ENCODE results near the gene TTC34. TPM values are rescaled to one million over a fixed set of nuclear protein-coding genes. Genes with fewer than 3 reads are reported as not detected.

The TTC34 gene
- total and polyA plus RNA-seq, 5 experiments from 2014 or later, result 0.03 to 6.2 (median 0.37) TPM

DNA sequence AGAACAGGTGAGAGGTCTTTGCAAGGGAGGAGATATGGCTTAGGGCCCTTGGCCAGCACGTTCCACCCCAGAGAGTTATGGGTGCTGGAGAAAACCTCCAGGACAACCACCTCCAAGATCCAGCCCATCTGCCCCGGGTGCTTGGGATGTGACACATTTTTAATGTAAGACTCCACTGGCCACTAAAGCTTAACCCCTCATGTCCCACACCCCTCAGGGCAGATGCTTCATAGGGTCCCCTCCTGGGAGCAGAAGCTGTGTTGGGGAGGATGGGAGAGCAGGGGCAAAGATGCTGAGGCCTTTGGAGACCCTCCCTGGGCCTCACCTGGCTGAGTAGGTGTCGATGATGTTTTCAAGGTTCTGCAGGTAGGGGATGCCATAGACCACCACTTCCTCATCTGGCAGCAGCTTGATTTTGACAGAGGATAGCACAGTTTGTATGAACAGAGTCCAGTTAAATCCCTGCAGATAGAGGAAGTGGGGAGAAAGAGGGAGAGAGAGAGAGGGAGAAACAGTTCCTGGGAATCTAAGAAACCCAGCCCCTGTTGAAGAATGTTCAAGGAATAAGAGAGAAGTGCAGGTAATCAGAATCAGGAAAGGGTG, 203.1 kb downstream of the TTC34 start:
- DNase-seq (no peak), ATAC-seq (no peak)
- Mint-ChIP-seq H3K9me3 (peaks cover 0 to 9% (median 3%) of the 10 kb centered on the region in 9 donors), H3K4me3 (no peak overlapping the region), H3K27ac (no peak overlapping the region), H3K27me3 (peaks cover 0 to 5% (median 1%) of the 10 kb centered on the region in 5 donors), H3K36me3 (no peaks in the 10 kb centered on the region), H3K4me1 (peaks cover 0 to 7% (median 3%) of the 10 kb centered on the region in 4 donors)
- POLR2A ChIA-PET, result no interaction called here

DNA sequence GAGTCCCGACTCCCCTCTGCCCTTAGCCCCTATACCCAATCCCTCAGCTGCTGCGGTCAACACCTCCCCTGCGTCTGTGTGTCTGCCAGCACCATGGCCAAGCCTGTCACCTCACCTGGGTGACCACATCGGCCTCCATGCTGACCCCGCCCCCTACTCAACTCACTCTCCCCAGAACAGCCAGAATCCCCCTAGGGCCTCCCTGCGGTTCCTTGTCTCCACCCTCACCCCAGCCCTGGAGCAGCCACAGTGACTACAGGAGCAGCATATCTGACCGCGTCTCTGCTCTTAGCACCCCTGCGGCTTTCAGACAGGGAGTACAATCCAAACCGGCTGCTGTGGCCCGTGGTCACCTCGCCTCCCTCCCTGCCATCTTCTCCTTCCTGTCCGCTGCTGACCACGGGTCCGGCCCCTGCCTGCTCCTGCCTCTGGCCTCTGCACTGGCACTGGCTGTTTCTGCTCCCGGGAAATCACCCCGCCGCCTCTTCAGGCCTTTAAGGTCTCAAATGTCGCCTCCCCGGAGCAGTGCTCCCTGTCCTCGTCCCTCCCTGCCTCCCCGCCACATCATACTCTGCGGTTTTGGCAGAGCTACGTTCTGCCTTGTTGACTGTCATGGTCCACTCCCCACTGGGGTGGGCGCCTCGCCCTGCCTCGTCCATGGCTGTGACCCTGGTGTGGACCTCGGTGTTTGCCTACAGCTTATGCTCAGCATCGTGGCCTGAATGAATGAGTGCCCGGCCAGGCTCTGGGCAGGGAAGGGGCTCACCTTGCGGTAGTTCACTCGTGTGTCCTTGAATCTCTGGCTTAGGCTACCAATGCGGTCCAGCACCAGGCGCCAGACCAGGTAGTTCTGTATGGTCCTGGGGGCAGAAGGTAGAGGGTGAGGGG, 203.8 kb downstream of the TTC34 start:
- Mint-ChIP-seq H3K36me3 (no peaks in the 10 kb centered on the region), H3K4me3 (no peak overlapping the region), H3K9me3 (peaks cover 0 to 9% (median 3%) of the 10 kb centered on the region in 9 donors), H3K27ac (peak overlapping the region in 3 of 10 donors; percentile 40 to 67 (median 57)), H3K27me3 (peaks cover 0 to 4% (median 1%) of the 10 kb centered on the region in 5 donors), H3K4me1 (peaks cover 0 to 10% (median 6%) of the 10 kb centered on the region in 4 donors)
- ATAC-seq, result no peak
- POLR2A ChIA-PET, result no interaction called here
- DNase-seq, result peak in 1 of 10 donors; percentile 59

DNA sequence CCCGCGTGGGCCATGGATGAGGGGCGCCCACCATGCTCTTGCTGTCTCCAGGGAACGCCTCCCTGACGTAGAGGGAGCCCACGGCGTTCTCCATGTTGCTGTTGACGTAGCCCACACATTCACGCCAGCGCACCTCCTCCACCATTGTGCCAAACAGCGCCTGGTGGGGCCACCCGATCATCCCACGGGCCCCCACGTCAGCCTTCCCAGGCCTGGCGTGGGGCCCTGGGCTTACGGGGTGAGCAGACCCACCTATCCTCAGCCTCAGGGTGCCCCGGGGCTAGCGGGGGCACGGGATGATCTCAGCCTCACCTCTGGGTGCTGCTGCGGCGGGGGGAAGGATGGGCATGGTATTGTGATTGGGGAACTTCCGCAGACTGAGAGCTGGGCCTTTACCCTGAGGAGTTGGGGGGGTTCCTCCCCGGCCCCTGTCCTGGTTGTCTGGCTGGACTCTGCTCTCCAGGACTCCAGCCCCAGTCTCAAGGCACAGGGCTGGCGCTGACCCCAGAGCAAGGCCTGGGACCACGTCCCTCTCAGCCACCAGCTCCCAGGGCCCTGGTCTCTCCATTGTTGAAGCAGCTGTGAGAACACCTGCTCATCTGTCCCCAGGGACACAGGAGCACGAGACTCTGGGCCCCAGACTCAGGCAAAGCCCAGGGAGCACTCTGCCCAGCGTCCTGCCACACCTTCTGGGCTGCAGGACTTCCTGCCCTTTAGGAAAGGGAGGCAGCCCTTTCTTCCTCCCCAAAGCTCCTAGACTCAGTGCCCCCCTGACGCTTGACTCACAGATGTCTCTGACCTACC, 204.8 kb downstream of the TTC34 start:
- POLR2A ChIA-PET, result no interaction called here
- peaks cover 0 to 1% (median 0%) of the 10 kb centered on the region in 5 donors for H3K27me3 Mint-ChIP-seq
- peaks cover 0 to 14% (median 7%) of the 10 kb centered on the region in 4 donors for H3K4me1 Mint-ChIP-seq
- H3K9me3 Mint-ChIP-seq, result peaks cover 0 to 9% (median 2%) of the 10 kb centered on the region in 9 donors
- no peak overlapping the region for H3K4me3 Mint-ChIP-seq
- DNase-seq, result no peak
- H3K27ac Mint-ChIP-seq, result peak overlapping the region in 1 of 10 donors; percentile 57
- no peaks in the 10 kb centered on the region for H3K36me3 Mint-ChIP-seq
- no peak for ATAC-seq

DNA sequence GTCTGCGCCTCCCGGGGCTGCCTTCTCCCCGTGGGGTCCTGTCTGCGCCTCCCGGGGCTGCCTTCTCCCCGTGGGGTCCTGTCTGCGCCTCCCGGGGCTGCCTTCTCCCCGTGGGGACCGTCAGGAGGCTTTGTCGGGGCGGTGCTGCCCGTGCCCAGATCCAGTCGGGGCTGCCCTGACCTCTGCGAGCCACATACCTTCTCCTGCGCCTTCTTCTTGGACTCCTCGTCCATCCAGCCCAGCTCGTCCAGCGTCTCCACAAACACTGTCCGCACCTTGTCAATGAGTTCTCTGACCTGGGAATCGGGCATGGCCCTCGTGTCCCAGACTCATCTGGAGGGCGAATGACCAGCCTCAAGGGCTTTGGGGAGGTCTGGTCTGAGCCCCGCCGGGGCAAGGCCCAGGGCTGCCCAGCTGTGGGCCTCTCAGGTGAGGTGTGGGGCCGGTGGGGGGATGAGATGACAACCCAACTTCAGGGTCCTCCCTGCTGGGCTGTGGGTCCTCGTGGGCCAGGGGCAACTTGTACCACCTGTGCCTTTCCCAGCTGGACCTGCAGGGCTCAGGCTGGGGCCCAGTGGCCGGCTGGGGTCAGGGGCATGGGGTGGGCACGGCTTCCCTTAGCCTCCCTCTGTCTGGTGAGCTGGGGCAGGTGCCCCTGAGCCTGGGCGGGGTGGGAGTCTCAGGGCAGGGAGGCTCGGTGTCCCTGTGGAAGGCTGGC, 205.5 kb downstream of the TTC34 start:
- peaks cover 0 to 9% (median 2%) of the 10 kb centered on the region in 9 donors for H3K9me3 Mint-ChIP-seq
- peaks cover 0 to 1% (median 0%) of the 10 kb centered on the region in 5 donors for H3K27me3 Mint-ChIP-seq
- DNase-seq, result peak in 1 of 10 donors; percentile 16
- no peak overlapping the region for H3K27ac Mint-ChIP-seq
- no peak for ATAC-seq
- POLR2A ChIA-PET, result no interaction called here
- no peak overlapping the region for H3K4me3 Mint-ChIP-seq
- peaks cover 0 to 21% (median 11%) of the 10 kb centered on the region in 4 donors for H3K4me1 Mint-ChIP-seq
- H3K36me3 Mint-ChIP-seq, result no peaks in the 10 kb centered on the region

DNA sequence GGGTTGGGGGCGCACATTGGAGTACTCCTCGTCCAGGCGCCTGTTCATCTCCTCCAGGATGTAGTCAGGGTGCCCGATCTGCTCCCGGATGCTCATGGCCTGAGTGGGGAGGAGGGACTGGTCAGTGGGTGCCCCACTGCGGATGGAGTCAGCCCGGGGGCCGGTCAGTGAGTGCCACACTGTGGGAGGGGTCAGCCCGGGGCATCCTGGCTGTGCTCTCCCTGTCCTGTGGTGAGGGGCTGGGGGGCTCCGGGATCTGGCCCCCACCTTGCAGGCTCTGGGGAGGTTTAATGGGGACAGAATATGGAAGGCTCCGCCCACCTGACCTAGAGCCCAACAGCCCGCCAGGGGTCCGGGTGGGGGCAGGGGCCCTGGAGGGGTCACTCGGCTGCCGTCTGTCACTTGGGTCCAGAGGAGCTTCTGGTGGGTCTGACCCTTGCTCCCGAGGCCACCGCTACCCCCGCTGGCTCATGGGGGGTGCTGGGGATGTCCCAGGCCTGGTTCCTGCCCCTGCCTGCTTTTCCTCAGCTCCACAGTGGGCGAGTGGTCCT, 206.2 kb downstream of the TTC34 start:
- H3K27me3 Mint-ChIP-seq, result peaks cover 0 to 1% (median 0%) of the 10 kb centered on the region in 5 donors
- no peak for ATAC-seq
- H3K9me3 Mint-ChIP-seq, result peaks cover 0 to 9% (median 2%) of the 10 kb centered on the region in 9 donors
- H3K4me3 Mint-ChIP-seq, result no peak overlapping the region
- H3K27ac Mint-ChIP-seq, result no peak overlapping the region
- peaks cover 0 to 1% (median 0%) of the 10 kb centered on the region in 3 donors for H3K36me3 Mint-ChIP-seq
- H3K4me1 Mint-ChIP-seq, result peaks cover 0 to 22% (median 11%) of the 10 kb centered on the region in 4 donors
- DNase-seq, result peak in 1 of 10 donors; percentile 50
- POLR2A ChIA-PET, result no interaction called here

DNA sequence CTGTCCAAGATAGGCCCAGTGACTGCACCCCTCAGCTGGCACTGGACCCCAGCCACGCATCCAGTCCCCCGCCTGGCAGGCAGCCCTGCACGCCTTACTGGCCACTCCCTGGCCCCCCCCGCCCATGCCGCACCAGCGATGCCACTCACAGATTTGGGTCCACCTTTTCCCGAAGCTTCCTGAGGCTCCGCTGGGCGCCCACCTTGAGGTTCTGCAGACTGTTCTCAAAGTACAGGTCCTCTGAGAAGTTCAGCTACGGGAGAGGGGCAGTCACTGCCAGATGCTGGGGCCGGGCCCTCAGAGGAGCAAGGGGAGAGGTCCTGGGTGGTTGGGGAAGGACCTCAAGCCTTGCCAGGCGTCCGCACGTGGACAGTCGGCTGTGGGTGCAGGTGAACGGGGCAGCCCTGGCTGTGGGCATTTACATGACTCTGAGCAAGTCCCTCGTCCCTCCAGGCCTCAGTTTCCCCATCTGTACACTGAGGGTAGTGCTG, 206.8 kb downstream of the TTC34 start:
- Mint-ChIP-seq H3K36me3 (peaks cover 0 to 4% (median 0%) of the 10 kb centered on the region in 3 donors), H3K9me3 (peaks cover 0 to 9% (median 2%) of the 10 kb centered on the region in 9 donors), H3K27ac (no peak overlapping the region), H3K4me3 (no peak overlapping the region), H3K27me3 (peaks cover 0 to 1% (median 0%) of the 10 kb centered on the region in 5 donors), H3K4me1 (peaks cover 0 to 22% (median 11%) of the 10 kb centered on the region in 4 donors)
- ATAC-seq (no peak), DNase-seq (peak in 1 of 10 donors; percentile 22)
- POLR2A ChIA-PET, result no interaction called here

DNA sequence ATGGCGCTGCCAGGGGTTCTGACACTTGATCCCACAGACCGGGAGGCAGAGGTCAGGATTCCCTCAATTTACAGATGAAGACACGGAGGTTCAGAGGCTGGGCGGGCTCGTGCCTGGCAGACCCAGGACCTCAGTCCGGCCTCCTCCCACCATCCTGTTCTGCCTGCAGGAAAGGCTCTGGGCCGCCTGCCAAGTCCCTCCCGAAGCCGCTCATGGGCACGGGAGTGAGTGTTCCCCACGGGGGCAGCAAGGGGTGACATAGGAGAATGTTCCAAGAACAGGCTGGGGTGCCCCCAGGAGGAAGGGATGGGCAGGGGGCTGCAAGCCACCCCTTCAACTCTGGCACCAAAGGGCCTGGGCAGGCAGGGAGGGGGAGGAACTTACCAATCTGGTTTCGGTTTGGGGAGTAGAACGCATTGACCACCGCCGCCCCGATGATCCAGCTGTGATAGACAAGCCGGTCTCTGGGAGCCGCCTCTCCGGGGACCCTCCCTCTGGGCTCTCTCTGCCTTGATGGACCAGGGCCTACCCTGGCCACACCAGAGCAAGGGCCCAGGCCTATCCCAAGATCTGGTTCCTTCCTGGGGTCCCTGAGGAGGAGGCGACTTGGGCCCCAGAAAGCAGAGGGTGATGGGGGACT, 207.4 kb downstream of the TTC34 start:
- peaks cover 0 to 9% (median 2%) of the 10 kb centered on the region in 9 donors for H3K9me3 Mint-ChIP-seq
- H3K27me3 Mint-ChIP-seq, result peaks cover 0 to 1% (median 0%) of the 10 kb centered on the region in 5 donors
- peaks cover 0 to 22% (median 12%) of the 10 kb centered on the region in 4 donors for H3K4me1 Mint-ChIP-seq
- H3K36me3 Mint-ChIP-seq, result peaks cover 0 to 9% (median 3%) of the 10 kb centered on the region in 3 donors
- POLR2A ChIA-PET, result no interaction called here
- no peak overlapping the region for H3K27ac Mint-ChIP-seq
- ATAC-seq (no peak), DNase-seq (peak in 1 of 10 donors; percentile 55)
- H3K4me3 Mint-ChIP-seq, result no peak overlapping the region

DNA sequence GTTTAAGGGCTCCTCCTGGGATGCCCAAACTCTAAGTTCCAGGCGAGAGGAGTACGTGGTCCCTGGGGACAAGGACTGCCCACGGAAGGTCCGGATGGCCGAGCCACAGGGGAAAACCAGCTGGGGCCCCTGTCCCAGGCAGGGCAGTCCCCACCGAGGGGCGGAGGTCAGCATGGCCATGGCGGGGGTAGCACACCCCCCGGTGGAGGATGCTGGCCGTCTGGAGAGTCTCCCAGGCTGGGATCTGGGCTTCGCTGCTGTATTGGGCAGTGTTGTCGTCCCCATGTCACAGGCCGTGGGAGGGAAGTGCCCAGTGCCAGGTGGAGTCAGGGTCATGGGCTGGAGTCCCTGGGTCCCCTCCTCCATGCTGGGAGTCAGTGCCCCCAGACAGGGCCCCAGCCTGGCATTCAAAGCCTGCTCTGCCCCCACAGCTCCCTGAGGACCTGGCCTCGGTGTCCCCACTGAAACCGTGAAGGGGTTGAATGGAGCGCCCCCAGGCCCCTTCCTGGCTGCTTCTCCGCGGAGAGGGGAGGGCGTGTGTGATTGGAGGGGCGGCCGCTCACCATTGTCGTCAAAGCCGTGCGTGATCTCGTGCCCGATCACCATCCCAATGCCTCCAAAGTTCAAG, 208.1 kb downstream of the TTC34 start:
- POLR2A ChIA-PET, result no interaction called here
- H3K27me3 Mint-ChIP-seq, result peaks cover 0 to 1% (median 0%) of the 10 kb centered on the region in 5 donors
- H3K27ac Mint-ChIP-seq, result peak overlapping the region in 3 of 10 donors; percentile 82 to 90 (median 82)
- no peak overlapping the region for H3K4me3 Mint-ChIP-seq
- peaks cover 0 to 11% (median 3%) of the 10 kb centered on the region in 3 donors for H3K36me3 Mint-ChIP-seq
- ATAC-seq, result no peak
- DNase-seq, result peak in 1 of 10 donors; percentile 52
- peaks cover 0 to 2% (median 0%) of the 10 kb centered on the region in 9 donors for H3K9me3 Mint-ChIP-seq
- H3K4me1 Mint-ChIP-seq, result peaks cover 0 to 22% (median 12%) of the 10 kb centered on the region in 4 donors

DNA sequence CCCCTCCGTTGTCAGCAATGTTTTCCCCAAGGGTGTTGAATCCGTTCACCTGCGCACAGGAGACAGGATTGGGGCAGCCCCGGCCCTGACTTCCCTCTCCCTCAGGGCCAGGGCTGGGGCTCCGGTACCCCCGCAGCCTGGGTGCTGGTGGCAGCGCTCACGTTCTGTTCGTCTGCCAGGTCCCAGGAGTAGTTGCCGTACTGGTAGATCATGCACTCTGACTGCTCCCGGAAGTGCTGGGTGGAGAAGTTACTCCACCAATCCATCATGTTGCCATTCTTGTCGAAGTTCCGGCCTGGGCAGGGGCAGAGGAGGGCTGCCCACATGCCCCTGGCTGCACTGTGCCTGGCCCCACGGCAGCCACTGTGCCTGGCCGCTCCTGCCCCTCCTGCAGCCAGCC, 208.8 kb downstream of the TTC34 start:
- ATAC-seq, result peak; percentile 73 to 76

DNA sequence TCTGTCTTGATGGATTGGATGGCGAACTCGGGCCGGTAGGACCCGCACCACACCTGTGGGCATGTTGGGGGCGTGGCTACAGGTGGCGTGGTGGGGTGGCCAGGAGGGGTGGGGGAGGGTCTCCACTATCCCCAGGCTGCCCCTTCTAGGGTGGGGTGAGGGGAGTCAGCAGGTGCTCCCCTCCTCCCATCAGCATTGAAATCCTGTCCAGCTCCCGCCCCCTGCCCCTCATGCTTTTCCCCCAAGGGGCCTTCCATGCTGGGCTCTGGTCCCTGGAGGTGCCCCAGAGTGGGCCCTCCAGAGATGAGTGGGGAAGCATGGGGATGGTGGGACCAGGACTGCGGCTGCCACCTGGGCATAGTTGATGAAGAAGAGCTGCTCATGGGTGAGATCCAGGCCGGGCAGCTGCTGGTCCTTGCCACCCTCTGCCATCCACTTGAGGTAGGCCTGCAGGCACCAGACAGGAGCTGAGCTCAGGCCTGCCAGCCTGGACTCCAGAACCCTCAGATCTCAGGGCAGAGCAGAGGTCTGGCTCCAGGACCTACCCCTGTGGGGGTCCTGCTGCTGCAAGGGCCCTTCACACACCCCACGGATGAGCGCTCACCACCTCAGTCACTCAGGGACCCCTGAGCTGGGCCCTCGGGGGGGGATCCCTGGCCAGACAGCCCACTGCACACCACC, 209.8 kb downstream of the TTC34 start:
- Mint-ChIP-seq H3K4me1 (peaks cover 0 to 22% (median 13%) of the 10 kb centered on the region in 4 donors), H3K27me3 (peaks cover 0 to 1% (median 0%) of the 10 kb centered on the region in 5 donors), H3K27ac (peak overlapping the region in 3 of 10 donors; percentile 15 to 53 (median 46)), H3K36me3 (peaks cover 0 to 11% (median 3%) of the 10 kb centered on the region in 3 donors), H3K9me3 (no peaks in the 10 kb centered on the region), H3K4me3 (peak overlapping the region in 7 of 10 donors; percentile 6 to 57 (median 51))
- ATAC-seq (no peak), DNase-seq (peak in 1 of 10 donors; percentile 42)
- POLR2A ChIA-PET, result interaction anchor here (1.0 kb wide), 1 partner anchor 43 kb away, joined by 3 read pairs; no protein-coding TSS in a partner anchor

More for the DNA sequence above, 208.8 kb downstream of the TTC34 start:
- Mint-ChIP-seq H3K27ac (peak overlapping the region in 8 of 10 donors; percentile 47 to 90 (median 81)), H3K4me3 (peak overlapping the region; percentile 26 to 83 (median 62)), H3K36me3 (peaks cover 0 to 11% (median 3%) of the 10 kb centered on the region in 3 donors), H3K27me3 (peaks cover 0 to 1% (median 0%) of the 10 kb centered on the region in 5 donors), H3K9me3 (no peaks in the 10 kb centered on the region), H3K4me1 (peaks cover 0 to 21% (median 12%) of the 10 kb centered on the region in 4 donors)
- peak in 3 of 10 donors; percentile 21 to 46 (median 27) for DNase-seq
- POLR2A ChIA-PET, result no interaction called here

Data from naive thymus-derived CD8-positive, alpha-beta T cell (primary cell).